Loucy (cell line): ENCODE results near the gene ZCCHC8.
"Not testable (repeated sequence)": the region's sequence is repeated elsewhere in the genome, so short reads cannot be mapped to it uniquely, and the experiment has no call there.

ENCODE experiments used
- H2AFZ ChIP-seq: fragments of 200-600 bp; sonication (generic); 2 replicates; pipeline ENCODE4 v1.6.0; 2016; ENCODE audit warnings: antibody characterized with exemption, mild to moderate bottlenecking, low read length, moderate library complexity
- H3F3A ChIP-seq: fragments of 200-600 bp; 2 replicates; pipeline ENCODE4 v1.6.0; 2016; ENCODE audit warnings: antibody characterized with exemption, low read depth, mild to moderate bottlenecking
- H3K27me3 ChIP-seq: fragments of 200-600 bp; sonication (generic); 2 replicates; pipeline ENCODE4 v1.6.1; 2014; ENCODE audit warnings: low read length, mild to moderate bottlenecking; ENCODE audit not compliant: insufficient read depth, poor library complexity, severe bottlenecking
- H3K36me3 ChIP-seq: fragments of 200-600 bp; sonication (generic); 2 replicates; pipeline ENCODE4 v1.6.1; 2016; ENCODE audit warnings: low read length; ENCODE audit not compliant: insufficient read depth
- H3K4me1 ChIP-seq: fragments of 200-600 bp; sonication (generic); 2 replicates; pipeline ENCODE4 v1.5.1; 2014; ENCODE audit warnings: low read length, mild to moderate bottlenecking; ENCODE audit not compliant: insufficient read depth, poor library complexity, severe bottlenecking
- H3K4me2 ChIP-seq: fragments of 200-600 bp; sonication (generic); 2 replicates; pipeline ENCODE4 v1.6.0; 2014; ENCODE audit warnings: antibody characterized with exemption, low read length, low read depth, mild to moderate bottlenecking; ENCODE audit not compliant: poor library complexity, severe bottlenecking
- H3K4me3 ChIP-seq: fragments of 200-600 bp; sonication (generic); 2 replicates; pipeline ENCODE4 v1.5.1; 2014; ENCODE audit warnings: low read length, mild to moderate bottlenecking, mixed read lengths; ENCODE audit not compliant: poor library complexity, severe bottlenecking
- H3K79me2 ChIP-seq: fragments of 200-600 bp; sonication (generic); 2 replicates; pipeline ENCODE4 v1.6.1; 2014; ENCODE audit warnings: low read length; ENCODE audit not compliant: insufficient read depth
- H3K9ac ChIP-seq: fragments of 200-600 bp; sonication (generic); 2 replicates; pipeline ENCODE4 v1.6.0; 2014; ENCODE audit warnings: mild to moderate bottlenecking, low read depth, low read length, moderate library complexity; ENCODE audit not compliant: poor library complexity, severe bottlenecking
- H3K9me2 ChIP-seq: fragments of 200-600 bp; sonication (generic); replicated peaks from 2 replicates; pipeline ENCODE4 v1.6.1; 2016; ENCODE audit warnings: low read depth, low read length, mixed read lengths
- H3K9me3 ChIP-seq: fragments of 200-600 bp; sonication (generic); 2 replicates; pipeline ENCODE4 v1.6.1; 2014; ENCODE audit warnings: mild to moderate bottlenecking, antibody characterized with exemption, low read length, low read depth; ENCODE audit not compliant: insufficient read depth
- H4K20me1 ChIP-seq: fragments of 200-600 bp; sonication (generic); 2 replicates; pipeline ENCODE4 v1.6.0; 2014; ENCODE audit warnings: antibody characterized with exemption, low read length, mild to moderate bottlenecking; ENCODE audit not compliant: insufficient read depth, poor library complexity, severe bottlenecking
- EZH2phosphoT487 ChIP-seq: fragments of 200-600 bp; IDR thresholded peaks from 2 replicates; pipeline ENCODE4 v1.6.1; 2018; ENCODE audit warnings: antibody characterized with exemption, mild to moderate bottlenecking, moderate library complexity, borderline replicate concordance
- TF ChIP-seq, protein P1 (sequence below): fragments of 200-600 bp; sonication (generic); conservative IDR thresholded peaks from 2 replicates; pipeline ENCODE4 v1.5.1; 2014; ENCODE audit warnings: mild to moderate bottlenecking, antibody characterized with exemption, low read length

The ZCCHC8 gene

DNA sequence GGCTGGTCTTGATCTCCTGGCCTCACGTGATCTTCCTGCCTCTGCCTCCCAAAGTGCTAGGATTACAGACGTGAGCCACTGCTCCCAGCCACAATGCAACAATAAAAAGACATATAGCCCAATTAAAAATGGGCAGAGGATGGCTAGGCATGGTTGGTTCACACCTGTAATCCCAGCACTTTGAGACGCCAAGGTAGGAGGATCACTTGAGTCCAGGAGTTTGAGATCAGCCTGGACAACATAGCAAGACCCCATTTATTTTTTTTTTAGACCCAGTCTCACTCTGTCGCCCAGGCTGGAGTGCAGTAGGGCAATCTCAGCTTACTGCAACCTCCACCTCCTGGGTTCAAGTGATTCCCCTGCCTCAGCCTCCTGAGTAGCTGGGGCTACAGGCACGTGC lies 56.7 kb downstream of the ZCCHC8 start:
- H3K36me3 ChIP-seq, H3K9me2 ChIP-seq, H3K79me2 ChIP-seq, H3K4me1 ChIP-seq, H4K20me1 ChIP-seq, H2AFZ ChIP-seq, H3K4me3 ChIP-seq, H3K27me3 ChIP-seq, H3K4me2 ChIP-seq, H3K9ac ChIP-seq, H3K9me3 ChIP-seq, H3F3A ChIP-seq: not testable (repeated sequence)

DNA sequence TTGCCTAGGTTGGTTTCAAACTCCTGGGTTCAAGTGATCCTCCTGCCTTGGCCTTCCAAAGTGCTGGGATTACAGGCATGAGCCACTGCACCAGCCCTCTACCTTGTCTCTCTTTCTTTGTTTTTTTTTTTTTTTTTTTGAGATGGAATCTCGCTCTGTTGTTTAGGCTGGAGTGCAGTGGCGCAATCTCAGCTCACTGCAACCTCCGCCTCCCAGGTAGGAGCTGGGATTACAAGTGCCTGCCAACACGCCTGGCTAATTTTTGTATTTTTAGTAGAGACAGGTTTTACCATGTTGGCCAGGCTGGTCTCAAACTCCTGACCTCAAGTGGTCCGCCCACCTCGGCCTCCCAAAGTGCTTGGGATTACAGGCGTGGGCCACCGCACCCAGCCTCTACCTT lies 61.9 kb downstream of the ZCCHC8 start:
- not testable (repeated sequence) for H3K4me1 ChIP-seq, H3K79me2 ChIP-seq, H3K36me3 ChIP-seq, H3K9me3 ChIP-seq, H2AFZ ChIP-seq, H3K9me2 ChIP-seq, H3K27me3 ChIP-seq, H3K4me3 ChIP-seq, H3F3A ChIP-seq, H3K9ac ChIP-seq, H4K20me1 ChIP-seq, H3K4me2 ChIP-seq

DNA sequence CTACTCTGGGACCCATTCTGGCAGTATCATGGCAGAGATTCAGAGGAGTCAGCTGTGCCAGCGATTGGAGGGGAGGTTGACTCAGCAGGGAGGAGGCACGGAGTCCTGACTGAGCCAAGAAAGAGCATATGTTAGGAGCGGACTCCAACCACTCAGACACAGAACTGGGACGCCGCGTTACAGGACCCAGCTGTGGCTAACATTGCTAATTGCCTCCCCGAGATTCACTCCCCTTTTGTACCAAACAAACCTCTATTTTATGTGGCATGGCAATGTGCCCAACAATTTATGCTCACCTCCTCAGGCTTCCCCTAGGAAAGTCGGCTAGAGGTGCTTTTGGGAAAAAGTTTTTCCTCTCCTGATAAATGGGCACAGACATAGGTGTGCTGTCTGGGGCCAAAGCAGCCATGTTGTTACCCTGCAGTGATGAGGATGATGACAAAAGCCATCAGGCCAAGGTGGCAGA lies 63.0 kb downstream of the ZCCHC8 start:
- no peaks in the 10 kb centered on the region for H3F3A ChIP-seq
- no peaks in the 10 kb centered on the region for H3K9me3 ChIP-seq
- no peaks in the 10 kb centered on the region for H3K4me1 ChIP-seq
- H4K20me1 ChIP-seq: no peaks in the 10 kb centered on the region
- H3K9me2 ChIP-seq: no peaks in the 10 kb centered on the region
- no peak for TF ChIP-seq EZH2phosphoT487
- TF ChIP-seq, protein P1, sequence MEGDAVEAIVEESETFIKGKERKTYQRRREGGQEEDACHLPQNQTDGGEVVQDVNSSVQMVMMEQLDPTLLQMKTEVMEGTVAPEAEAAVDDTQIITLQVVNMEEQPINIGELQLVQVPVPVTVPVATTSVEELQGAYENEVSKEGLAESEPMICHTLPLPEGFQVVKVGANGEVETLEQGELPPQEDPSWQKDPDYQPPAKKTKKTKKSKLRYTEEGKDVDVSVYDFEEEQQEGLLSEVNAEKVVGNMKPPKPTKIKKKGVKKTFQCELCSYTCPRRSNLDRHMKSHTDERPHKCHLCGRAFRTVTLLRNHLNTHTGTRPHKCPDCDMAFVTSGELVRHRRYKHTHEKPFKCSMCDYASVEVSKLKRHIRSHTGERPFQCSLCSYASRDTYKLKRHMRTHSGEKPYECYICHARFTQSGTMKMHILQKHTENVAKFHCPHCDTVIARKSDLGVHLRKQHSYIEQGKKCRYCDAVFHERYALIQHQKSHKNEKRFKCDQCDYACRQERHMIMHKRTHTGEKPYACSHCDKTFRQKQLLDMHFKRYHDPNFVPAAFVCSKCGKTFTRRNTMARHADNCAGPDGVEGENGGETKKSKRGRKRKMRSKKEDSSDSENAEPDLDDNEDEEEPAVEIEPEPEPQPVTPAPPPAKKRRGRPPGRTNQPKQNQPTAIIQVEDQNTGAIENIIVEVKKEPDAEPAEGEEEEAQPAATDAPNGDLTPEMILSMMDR: no peak
- H3K27me3 ChIP-seq: no peaks in the 10 kb centered on the region
- H3K79me2 ChIP-seq: no peaks in the 10 kb centered on the region
- H3K36me3 ChIP-seq: no peaks in the 10 kb centered on the region
- no peak overlapping the region for H3K4me2 ChIP-seq
- no peak overlapping the region for H2AFZ ChIP-seq
- no peak overlapping the region for H3K4me3 ChIP-seq
- no peak overlapping the region for H3K9ac ChIP-seq

DNA sequence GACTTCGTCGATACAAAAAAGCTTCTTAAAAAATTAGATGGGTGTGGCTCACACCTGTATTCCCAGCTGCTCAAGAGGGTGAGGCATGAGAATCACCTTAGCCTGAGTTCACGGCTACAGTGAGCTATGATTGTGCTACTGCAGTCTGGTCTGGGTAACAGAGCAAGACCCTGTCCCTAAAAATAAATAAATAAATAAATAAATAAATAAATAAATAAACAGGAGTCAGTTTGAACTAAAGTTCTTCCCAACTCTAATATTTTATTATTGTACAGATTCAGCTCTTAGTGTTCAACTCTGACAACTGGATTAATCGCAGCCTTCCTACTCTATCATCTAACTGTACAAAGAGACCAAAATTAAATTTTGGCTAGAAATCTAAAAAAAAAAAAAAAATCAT lies 65.5 kb downstream of the ZCCHC8 start:
- H3K4me2 ChIP-seq: no peak overlapping the region
- H3K36me3 ChIP-seq: no peaks in the 10 kb centered on the region
- no peak overlapping the region for H3K9ac ChIP-seq
- H3K4me3 ChIP-seq: no peak overlapping the region
- no peaks in the 10 kb centered on the region for H3K79me2 ChIP-seq
- no peaks in the 10 kb centered on the region for H3K27me3 ChIP-seq
- no peak overlapping the region for H2AFZ ChIP-seq
- H3K9me3 ChIP-seq: no peaks in the 10 kb centered on the region
- H3K9me2 ChIP-seq: no peaks in the 10 kb centered on the region
- H3K4me1 ChIP-seq: no peaks in the 10 kb centered on the region
- TF ChIP-seq EZH2phosphoT487: no peak
- H4K20me1 ChIP-seq: no peaks in the 10 kb centered on the region
- no peaks in the 10 kb centered on the region for H3F3A ChIP-seq

DNA sequence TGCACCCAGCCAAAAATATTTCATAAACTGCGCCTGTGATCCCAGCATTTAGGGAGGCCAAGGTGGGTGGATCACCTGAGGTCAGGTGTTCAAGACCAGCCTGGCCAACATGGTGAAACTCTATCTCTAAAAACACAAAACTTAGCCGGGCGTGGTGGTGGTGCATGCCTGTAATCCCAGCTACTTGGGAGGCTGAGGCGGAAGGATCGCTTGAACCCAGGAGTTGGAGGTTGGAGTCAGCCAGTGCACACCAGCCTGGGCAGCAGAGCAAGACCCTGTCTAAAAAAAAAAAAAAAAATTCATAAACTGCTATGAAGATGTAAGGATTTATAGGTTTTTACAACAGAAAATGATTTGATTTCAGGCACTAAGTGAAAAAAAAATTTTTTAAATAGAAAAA lies 71.7 kb downstream of the ZCCHC8 start:
- not testable (repeated sequence) for H3K9me3 ChIP-seq, H3K4me3 ChIP-seq, H2AFZ ChIP-seq, H3K27me3 ChIP-seq, H3K9me2 ChIP-seq, H3K4me2 ChIP-seq, H3F3A ChIP-seq, H3K4me1 ChIP-seq, H3K9ac ChIP-seq, H3K79me2 ChIP-seq, H3K36me3 ChIP-seq, H4K20me1 ChIP-seq
